Stimulated activated naive CD8-positive, alpha-beta T cell treated with anti-CD3 and anti-CD28 coated beads, Interleukin-15, Interleukin-2, amounts not matched to agents 100 ng/mL and 50 ng/mL, for 24 hours (primary cell): ENCODE data around the gene HMGN5.

ENCODE experiments used
- H3K27ac Mint-ChIP-seq: one replicate; pipeline ENCODE4 v1.8.0; 2021; ENCODE audit warnings: mild to moderate bottlenecking, mixed read lengths
- H3K27me3 Mint-ChIP-seq: one replicate; pipeline ENCODE4 v1.8.0; 2021; ENCODE audit warnings: mixed read lengths
- H3K36me3 Mint-ChIP-seq: one replicate; pipeline ENCODE4 v1.8.0; 2021; ENCODE audit warnings: low read depth, mixed read lengths
- H3K4me1 Mint-ChIP-seq: one replicate; pipeline ENCODE4 v1.8.0; 2021; ENCODE audit warnings: low read depth, mixed read lengths
- H3K4me3 Mint-ChIP-seq: one replicate; pipeline ENCODE4 v1.8.0; 2021; ENCODE audit warnings: mild to moderate bottlenecking, mixed read lengths
- H3K9me3 Mint-ChIP-seq: one replicate; pipeline ENCODE4 v1.8.0; 2021; ENCODE audit warnings: mixed read lengths

Gene HMGN5

GRCh38 chrX:81201071-81201470 is 642 bp downstream of the HMGN5 start:
- Mint-ChIP-seq H3K4me1 (peaks cover 45% of the 10 kb centered on the region), H3K27ac (peak overlapping the region; percentile 99), H3K9me3 (no peaks in the 10 kb centered on the region), H3K4me3 (peak overlapping the region; percentile 99), H3K36me3 (peaks cover 9% of the 10 kb centered on the region), H3K27me3 (no peaks in the 10 kb centered on the region)

GRCh38 chrX:81195712-81196111 is 6.0 kb downstream of the HMGN5 start:
- Mint-ChIP-seq H3K27me3 (no peaks in the 10 kb centered on the region), H3K4me1 (peaks cover 6% of the 10 kb centered on the region), H3K4me3 (no peak overlapping the region), H3K27ac (no peak overlapping the region), H3K9me3 (no peaks in the 10 kb centered on the region), H3K36me3 (no peaks in the 10 kb centered on the region)

DNA sequence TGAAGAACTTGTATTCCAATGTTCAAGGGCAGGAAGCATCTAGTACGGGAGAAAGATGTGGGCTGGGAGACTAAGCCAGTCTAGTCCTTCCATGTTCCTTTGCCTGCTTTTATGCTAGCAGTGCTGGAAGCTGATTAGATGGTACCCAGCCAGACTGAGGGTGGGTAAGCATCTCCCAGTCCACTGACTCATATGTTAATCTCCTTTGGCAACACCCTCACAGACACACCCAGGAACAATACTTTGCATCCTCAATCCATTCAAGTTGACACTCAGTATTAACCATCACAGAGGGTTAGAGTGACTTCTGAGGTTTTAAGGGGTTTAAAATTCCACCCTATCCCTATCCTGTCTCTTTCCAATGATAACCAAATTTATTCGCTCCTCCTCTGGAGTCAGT is 6.5 kb downstream of the HMGN5 start:
- Mint-ChIP-seq H3K36me3 (no peaks in the 10 kb centered on the region), H3K4me3 (no peak overlapping the region), H3K4me1 (peaks cover 6% of the 10 kb centered on the region), H3K9me3 (no peaks in the 10 kb centered on the region), H3K27ac (no peak overlapping the region), H3K27me3 (no peaks in the 10 kb centered on the region)

DNA sequence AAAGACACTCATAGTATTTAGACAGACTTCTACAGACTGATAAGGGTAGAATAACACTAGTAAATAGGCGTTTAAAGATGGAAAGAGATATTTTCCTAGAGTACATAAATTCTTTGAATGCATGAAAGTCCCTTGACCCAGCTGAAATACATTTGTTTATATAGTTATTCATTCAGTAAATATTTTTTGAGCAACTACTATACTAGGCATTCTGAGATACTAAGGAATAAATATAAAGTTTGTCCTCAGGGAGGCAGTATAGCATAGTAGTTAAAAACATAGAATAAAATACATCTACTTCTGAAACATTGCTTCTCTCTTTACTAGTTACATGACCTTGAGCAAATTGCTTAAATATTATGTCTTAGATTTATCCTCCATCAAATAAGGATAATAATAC is 27.4 kb downstream of the HMGN5 start:
- Mint-ChIP-seq H3K4me3 (no peak overlapping the region), H3K36me3 (no peaks in the 10 kb centered on the region), H3K9me3 (no peaks in the 10 kb centered on the region), H3K27me3 (no peaks in the 10 kb centered on the region), H3K27ac (no peak overlapping the region), H3K4me1 (no peaks in the 10 kb centered on the region)

DNA sequence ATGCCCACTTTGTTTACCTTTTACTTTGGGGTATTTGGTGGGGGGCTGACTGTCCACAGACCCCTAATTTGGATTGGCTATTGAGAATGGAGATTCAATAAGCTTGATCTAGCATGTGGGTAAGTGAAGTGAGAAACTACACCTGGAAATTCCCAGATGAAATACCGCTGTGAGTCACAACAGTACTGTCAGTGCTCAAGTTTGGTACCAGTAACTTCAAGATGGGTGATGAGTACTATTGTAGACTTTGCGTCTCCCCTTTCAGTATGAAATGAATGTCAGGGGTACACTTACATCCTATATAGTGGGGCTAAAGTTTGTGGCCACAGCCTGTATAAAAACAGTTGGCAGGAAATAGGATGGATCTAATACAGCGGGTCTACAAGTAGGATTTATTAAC is 33.3 kb downstream of the HMGN5 start:
- Mint-ChIP-seq H3K9me3 (no peaks in the 10 kb centered on the region), H3K4me1 (no peaks in the 10 kb centered on the region), H3K36me3 (no peaks in the 10 kb centered on the region), H3K27ac (no peak overlapping the region), H3K27me3 (no peaks in the 10 kb centered on the region), H3K4me3 (no peak overlapping the region)

DNA sequence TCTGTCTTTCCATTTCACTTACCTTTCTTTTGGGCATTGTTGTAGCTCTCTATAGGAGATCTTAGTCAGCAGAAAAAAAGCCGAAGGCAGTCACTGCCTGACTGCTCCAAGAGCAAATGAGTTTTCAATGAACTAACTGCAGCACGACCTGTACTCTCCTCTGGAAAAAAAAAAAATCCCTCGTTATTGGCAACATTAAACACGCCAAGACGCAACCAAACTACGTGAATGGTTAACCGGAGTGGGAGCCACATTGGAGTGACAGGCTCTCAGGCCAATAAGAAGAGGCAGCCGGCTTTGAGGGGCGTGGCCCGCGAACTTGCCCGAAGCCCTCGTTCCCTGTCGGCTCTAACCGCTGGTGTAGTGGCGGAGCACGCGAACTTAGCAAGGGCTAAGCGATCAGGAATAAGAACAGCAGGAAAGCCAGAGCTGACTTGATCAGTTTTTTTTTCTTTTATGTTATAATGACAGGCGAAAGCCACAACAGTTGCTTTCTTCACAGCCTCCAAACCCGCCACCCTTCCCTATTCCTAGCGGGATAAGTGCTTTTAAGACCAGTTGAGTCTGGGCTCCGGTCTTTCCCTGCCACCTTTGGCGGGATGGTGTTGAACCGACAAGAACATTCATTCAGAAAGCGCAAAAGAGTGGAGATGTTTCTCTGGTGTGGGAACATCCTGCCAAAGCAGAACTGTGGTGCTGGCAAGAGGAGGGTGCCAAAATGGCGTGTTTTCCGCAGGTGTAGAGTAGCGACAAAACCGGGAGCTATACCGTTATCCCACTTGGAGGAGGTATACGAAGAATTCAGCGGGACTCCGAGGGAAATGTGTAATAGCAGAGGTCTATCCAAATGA is 80.0 kb downstream of the HMGN5 start:
- Mint-ChIP-seq H3K9me3 (no peaks in the 10 kb centered on the region), H3K4me1 (peaks cover 11% of the 10 kb centered on the region), H3K27ac (peak overlapping the region; percentile 69), H3K36me3 (no peaks in the 10 kb centered on the region), H3K4me3 (peak overlapping the region; percentile 89), H3K27me3 (no peaks in the 10 kb centered on the region)

- Mint-ChIP-seq H3K4me1 (peaks cover 11% of the 10 kb centered on the region), H3K9me3 (no peaks in the 10 kb centered on the region), H3K36me3 (no peaks in the 10 kb centered on the region), H3K4me3 (peak overlapping the region; percentile 89), H3K27me3 (no peaks in the 10 kb centered on the region), H3K27ac (peak overlapping the region; percentile 77)
Measured at GRCh38 chrX:81120936-81121371, 80.8 kb downstream of the HMGN5 start.

DNA sequence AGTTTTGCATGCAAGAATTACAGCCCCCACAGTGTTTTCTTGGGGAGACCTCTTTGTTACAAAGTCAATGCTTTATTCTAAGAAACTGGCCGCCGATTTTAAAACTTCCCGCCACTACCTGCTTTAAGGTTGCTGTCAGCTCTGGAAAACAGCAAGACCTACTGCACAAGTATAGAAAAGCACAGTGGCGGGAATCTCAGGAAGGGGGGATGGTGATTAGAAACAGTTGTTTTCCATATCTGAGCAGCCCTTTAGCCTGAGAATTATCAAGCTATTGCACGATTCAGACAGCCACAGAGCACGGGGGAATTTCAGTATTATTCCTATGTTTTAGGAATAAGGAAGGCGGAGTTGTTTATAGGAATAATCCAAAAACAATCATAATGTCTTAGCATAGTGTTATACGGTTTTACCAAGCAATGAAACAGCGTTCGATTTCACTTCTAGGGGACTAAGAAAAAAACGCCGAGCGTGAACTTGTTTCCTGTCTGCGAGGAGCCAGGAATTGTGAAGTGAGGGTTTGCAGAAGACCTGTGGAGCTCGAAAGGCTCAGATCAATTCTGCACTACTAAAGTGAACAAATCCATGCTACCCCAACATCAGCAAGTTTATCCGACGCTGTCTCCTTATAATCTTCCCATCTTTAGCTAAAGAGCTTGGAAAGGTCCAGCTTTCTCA is 81.3 kb downstream of the HMGN5 start:
- Mint-ChIP-seq H3K27ac (peak overlapping the region; percentile 77), H3K9me3 (no peaks in the 10 kb centered on the region), H3K36me3 (no peaks in the 10 kb centered on the region), H3K4me3 (peak overlapping the region; percentile 89), H3K4me1 (peaks cover 11% of the 10 kb centered on the region), H3K27me3 (no peaks in the 10 kb centered on the region)

GRCh38 chrX:81114757-81115156 is 87.0 kb downstream of the HMGN5 start:
- no peaks in the 10 kb centered on the region for H3K9me3 Mint-ChIP-seq
- no peaks in the 10 kb centered on the region for H3K27me3 Mint-ChIP-seq
- peaks cover 2% of the 10 kb centered on the region for H3K4me1 Mint-ChIP-seq
- no peak overlapping the region for H3K4me3 Mint-ChIP-seq
- peak overlapping the region; percentile 3 for H3K27ac Mint-ChIP-seq
- H3K36me3 Mint-ChIP-seq, result no peaks in the 10 kb centered on the region

DNA sequence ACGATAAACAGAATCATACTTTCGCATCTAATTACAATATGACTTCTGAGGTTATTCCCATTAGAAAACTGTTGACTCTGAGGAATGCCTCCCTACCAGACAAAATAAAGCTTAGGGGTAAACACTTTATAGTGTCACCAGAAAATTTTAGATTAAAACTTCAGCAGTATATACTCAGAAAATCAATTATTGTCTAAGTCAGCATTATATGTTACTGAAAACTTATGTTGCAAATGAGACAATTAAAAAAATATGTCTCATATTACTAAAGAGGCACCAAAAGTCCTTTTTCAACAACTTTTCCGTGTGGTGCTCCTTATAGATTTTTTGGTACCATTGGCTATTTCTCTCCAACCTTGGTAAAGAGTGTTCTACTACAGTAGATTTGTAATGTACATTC is 91.4 kb downstream of the HMGN5 start:
- Mint-ChIP-seq H3K27ac (no peak overlapping the region), H3K9me3 (no peaks in the 10 kb centered on the region), H3K36me3 (no peaks in the 10 kb centered on the region), H3K4me3 (no peak overlapping the region), H3K4me1 (no peaks in the 10 kb centered on the region), H3K27me3 (no peaks in the 10 kb centered on the region)

GRCh38 chrX:81082649-81083048 is 119.1 kb downstream of the HMGN5 start:
- Mint-ChIP-seq H3K9me3 (peaks cover under 1% of the 10 kb centered on the region), H3K4me1 (no peaks in the 10 kb centered on the region), H3K36me3 (no peaks in the 10 kb centered on the region), H3K27me3 (no peaks in the 10 kb centered on the region), H3K27ac (no peak overlapping the region), H3K4me3 (no peak overlapping the region)
